ENCODE results near the gene TGFBR3.

TGFBR3 gene

GRCh38 chr1:91730801-91731732 is 154.9 kb downstream of the TGFBR3 start:
- no peak for DNase-seq

DNA sequence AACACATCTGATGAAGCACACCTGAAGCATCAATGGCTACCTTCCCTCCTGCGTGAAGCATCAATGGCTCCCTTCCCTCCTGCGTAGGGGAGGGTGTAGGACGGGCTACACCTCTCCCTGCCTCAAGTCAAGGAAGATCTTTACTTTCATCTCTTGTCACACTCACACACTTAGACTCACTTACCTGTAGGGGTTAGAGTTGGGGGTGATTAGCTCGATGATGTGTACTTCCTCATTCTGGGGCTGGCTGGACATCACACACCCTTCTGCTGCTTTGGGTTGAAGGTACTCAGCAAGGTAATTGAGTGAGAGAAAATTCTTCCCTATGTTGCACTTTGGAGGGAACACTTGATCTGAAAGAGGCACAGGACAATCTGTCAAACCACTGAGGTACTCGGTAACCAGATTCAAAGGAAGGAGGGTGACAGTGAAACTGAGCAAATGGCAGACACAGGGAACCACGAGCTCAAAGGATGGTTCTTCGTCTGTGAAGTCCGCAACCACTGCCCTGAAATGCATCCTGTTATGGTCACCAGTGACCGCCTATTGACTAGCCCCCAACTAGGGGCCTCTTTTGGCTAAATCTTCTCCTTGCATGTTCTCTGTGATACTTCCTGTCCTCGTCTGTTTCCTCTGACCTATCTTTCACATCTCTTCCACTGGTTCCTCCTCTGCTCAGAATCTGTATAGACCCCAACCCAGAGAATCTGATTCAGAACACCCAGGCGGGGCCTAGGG is 156.2 kb downstream of the TGFBR3 start:
- no peak for DNase-seq

DNA sequence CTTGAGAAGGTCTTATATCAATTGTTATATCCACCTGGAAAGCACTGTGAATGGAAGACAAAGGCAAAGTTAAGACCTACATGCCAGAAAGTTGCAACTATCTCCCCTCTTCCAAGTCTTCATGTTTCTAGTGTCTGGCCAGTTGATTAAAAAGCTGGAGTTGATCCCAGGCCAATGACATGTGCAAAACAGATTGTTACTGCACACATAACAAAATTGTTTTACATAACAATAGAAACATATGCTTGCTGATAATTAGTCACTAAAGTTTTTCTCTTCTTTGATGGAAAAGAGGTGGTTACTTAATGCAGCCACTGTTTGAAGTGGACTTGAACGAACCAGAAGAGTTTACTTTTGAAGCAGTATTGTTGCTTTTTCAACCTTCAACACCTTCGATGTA is 158.2 kb downstream of the TGFBR3 start:
- no peak for DNase-seq

DNA sequence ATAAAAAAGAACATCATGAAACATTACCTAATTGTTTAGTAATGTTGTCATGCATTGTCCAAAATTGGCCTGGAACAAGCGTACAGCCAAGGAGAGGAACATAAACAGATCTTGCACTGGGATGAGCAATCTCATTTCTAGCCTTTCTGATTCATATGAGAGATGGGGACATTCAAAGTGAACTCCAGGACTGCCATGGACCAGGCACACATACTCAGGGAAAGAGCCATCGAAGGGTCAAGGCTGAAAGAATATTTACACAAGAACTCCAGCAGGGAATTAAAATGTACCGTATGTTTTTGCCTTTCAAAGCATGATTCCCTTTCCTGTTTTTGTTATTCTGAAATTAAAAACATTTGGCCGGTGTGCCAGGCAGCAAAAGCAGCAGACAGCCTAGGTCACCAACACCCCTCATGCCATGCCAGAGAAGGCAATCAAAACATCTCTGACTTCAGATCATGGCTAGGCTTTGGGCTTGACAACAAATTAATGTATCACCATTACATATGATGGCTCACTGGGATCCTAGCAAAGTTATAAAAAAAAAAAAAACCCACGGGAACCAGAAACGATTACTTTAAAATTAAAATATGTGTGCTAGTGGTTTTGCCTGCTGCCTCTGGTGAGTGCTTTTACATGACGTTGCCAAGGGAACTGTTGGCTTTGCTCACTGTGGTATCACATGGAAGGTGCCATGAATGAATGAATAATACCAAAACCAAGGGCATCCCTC is 159.8 kb downstream of the TGFBR3 start:
- no peak for DNase-seq

DNA sequence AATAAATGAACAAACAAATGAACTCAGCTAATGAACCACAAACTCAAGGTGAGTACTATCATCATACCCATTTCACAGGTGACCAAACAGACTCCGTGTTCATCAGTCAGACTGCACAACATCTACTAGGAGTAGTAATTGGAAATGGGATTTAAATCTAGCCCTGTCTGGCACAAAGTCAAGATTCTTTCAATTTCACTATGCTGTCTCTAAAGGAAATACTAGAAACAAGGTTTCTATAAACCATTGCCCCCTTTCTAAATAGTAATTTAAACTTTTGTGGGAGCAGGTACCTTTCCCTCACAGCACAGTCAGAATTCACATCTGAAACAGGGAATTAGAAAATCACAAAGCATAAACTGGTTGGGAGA is 160.3 kb downstream of the TGFBR3 start:
- no peak for DNase-seq

DNA sequence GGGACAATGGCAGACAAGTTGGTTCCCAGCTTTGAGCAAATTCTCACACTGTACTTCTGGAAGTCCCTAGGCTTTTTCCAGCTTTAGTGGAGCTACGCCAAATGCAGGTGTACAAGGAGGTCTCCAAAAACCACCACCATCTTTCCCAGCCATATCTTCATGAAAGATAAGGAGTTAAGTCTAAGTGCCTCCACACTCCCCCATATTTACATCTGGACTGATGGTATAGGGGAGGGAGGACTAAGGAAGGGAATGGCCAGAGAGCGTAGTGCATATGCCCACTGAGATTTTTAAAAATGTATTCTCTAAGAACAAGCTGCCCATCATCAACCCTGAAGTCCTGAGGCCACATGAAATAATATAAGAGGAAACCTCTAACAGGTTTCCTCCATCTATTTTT is 161.3 kb downstream of the TGFBR3 start:
- no peak for DNase-seq

- DNase-seq: no peak
Observed at GRCh38 chr1:91724231-91724630, 161.7 kb downstream of the TGFBR3 start.

DNA sequence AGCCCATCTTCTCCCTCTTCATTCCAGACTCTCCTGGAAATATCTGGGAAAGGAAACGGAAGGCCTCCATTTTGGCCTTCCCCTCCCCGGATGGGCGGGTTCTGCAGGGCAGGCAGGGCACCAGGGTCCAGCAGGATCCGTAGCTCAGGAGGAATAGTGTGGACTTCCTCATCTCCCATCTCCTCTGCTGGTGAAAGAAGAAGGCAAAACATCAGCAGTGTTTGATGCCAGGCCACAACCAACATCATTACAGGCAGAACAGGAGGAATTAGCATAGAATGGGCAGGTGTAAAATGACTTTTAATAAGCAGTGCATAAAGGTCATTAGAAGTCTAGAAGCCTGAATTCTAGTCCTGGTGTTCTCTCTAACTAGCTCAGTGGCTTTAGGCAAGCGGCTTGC is 165.9 kb downstream of the TGFBR3 start:
- no peak for DNase-seq

DNA sequence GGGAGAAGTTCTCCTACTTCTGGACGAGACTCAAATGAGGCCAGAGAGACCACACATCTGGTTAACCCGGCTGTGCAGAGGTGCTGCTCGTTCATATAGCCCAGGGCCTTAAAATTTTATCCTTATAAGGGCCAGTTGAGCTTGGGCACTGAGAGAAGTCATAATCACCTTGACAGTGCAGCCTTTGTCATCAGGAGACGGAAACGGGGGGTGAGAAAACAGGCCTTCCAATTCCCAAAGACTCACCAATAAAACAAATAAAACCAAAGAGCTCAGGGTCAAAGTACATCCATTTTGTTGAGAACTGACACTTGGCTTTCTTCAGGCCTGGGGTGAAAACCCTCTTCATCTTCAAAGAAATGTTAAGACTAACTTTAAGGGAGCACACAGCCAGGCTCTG is 167.1 kb downstream of the TGFBR3 start:
- DNase-seq: no peak

GRCh38 chr1:91718368-91718767 is 167.6 kb downstream of the TGFBR3 start:
- DNase-seq: no peak

DNA sequence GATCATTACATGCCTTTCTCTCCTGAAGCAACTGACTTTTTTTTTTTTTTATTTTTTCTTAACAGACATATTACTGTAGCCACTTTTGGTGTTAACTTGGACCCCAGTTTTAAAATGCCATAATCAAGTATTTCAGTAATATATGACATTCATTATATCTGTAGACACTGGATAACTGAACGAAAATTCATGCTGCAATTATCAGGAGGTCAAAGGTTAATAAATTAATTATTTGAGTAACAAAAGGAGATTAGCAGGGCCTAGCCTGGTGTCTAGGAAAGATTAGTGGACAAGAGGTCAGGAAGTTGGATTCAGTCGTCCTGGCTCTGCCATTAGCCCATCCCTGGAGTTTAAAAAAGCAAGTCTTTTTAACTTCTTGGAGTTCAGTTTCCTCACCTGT is 168.1 kb downstream of the TGFBR3 start:
- no peak for DNase-seq

GRCh38 chr1:91716339-91716738 is 169.6 kb downstream of the TGFBR3 start:
- DNase-seq: no peak

DNA sequence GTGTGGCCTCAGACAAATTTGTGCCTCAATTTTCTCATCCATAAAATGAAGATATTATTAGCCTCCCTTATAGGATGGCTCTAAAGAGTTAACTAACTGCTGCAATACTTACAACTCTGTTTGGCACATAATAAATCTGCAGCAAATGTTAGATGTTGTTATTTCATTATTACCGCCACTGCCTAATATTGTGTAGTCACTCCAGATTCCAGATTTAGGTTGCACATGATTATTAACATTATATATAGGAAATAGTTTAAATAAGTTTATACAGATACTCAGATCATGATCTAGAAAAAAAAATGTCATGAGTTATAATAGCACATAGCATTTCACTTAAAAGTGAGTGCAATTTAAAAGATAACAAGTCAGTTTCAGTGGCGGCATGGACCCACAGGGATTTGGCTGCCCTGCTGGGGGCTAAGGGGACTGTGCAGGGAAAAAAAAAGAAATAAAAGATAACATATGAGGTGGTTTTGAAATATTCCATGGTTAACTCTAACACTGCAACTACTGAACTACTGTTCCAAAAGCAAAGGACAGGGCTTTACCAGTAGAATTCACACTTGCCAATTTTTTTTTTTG is 170.4 kb downstream of the TGFBR3 start:
- no peak for DNase-seq

DNA sequence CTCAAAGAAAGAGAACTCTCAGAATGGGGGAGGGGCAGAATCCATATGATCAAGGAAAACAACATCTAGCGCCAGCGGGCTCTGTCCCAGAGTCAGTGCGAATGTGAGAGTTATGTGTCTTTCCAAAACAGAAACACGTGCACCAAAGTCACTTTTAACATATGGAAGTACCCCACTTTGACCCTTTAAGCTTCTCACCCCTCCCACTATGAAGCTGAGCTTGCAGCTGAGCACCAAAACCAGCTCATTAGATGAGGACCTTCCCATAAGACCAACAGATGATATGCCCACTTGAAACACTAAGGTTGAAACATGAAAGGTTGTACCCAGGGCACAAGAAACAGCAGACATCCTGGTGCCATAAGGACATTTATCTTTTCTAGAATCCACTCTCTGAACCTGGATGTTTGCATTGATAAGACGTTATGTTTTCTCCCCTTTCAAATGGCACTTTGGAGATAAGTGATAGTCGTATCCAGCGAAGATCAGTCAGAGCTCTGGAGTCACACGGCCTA is 171.0 kb downstream of the TGFBR3 start:
- no peak for DNase-seq

- DNase-seq: no peak
Observed at GRCh38 chr1:91712981-91713841, 172.7 kb downstream of the TGFBR3 start.

DNA sequence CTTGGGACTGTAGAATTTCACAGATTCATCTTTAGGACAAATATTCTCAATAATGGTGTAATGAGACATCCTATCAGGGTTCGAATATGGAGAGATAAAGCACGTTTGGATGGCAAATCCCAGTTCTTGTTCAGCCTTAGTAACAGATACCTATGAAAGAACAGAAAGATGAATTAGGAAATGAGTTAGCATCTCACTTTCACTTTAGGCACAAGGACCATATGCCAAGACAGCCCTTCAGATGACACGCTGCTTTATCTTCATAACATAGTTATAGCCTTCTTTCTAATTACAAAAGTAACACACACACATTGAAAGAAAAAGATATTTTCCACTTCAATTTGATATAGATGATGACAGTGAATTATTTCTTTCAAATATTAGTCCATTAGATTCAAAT is 173.6 kb downstream of the TGFBR3 start:
- DNase-seq: no peak

DNA sequence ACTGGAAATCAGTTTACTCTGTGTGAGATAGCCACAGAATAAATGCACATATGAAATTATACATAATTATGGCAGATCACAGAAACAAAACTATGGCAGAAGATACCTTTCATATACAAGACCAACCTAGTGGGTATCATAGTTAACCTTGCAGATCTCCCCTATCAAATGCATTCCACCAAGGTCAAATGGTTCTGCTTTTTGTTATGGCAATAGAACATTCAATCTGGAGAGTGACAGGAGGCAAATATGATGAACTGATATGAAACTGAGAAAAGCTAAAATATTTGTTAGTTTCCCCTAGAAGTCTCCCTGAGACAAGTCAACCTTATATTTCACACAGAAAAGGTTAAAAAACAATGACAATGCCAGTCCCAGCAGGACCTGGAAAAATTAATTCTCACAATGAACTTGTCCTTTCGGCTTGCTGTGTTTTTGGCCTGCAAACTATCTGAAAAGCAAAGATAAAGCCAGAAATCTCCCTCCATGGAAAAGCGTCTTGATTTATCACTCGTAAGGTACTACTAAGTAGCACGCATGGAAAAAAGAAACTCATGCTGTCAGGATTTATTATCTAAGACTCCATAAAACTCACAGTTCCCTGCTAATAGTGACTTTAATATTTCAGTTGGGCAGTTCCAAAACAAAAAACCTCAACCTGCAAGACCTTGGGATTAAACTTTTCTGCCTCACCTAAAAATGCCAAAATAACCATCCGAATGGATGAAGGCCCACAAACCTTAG is 174.3 kb downstream of the TGFBR3 start:
- no peak for DNase-seq

DNA sequence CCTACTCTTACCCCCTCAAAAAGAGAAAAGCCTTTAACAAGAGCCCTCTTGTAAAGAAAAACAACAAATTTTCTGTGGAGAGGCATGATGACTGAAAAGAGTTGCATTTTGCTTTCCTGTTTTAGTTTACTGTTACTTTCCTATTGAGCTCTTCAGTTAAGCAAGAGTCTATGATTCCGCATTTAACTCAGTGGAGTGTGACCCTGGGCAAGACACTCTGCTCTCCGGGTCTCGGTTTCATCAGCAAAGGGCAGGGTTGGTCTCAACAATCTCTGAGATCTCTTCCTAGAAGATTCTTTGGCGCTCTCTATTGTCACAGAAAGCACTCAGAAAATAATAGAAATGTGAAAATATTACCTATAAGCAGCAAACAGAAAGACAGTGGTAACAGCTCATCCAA is 175.7 kb downstream of the TGFBR3 start:
- no peak for DNase-seq

DNA sequence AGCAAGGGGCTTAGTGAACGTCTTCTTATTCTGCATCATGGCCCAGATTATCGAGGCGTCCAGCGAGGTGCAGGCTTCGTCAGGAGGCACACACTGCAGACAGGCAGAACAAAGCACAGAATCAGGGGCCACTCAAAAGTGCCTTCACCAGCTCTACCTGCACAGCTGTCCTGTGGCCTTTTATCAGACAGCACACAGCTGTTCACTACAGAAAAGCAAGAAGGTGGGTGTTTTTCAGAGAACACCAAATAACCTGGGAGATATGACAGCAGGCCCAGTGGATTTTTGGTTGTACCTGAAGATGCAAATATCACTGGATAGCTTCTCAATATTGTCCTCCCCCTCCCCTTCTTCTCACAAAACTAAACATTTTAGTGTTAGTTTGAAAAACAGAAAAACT is 177.3 kb downstream of the TGFBR3 start:
- no peak for DNase-seq

DNA sequence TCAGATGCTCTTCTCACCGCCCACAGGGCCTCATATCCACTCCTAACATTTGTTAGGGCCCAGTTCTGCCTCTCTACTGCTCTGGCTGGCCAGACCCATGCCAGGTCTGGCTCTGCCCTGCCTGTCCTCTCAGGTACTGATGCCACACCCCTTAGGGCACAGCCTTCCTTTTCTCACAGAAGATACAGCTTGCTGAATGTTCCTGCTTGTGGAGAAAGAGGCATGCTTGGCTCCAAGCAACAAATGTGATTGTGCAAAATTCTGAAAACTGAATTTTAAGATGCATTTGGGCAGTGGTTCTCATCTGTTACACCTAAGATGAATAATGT is 178.1 kb downstream of the TGFBR3 start:
- DNase-seq: no peak

DNA sequence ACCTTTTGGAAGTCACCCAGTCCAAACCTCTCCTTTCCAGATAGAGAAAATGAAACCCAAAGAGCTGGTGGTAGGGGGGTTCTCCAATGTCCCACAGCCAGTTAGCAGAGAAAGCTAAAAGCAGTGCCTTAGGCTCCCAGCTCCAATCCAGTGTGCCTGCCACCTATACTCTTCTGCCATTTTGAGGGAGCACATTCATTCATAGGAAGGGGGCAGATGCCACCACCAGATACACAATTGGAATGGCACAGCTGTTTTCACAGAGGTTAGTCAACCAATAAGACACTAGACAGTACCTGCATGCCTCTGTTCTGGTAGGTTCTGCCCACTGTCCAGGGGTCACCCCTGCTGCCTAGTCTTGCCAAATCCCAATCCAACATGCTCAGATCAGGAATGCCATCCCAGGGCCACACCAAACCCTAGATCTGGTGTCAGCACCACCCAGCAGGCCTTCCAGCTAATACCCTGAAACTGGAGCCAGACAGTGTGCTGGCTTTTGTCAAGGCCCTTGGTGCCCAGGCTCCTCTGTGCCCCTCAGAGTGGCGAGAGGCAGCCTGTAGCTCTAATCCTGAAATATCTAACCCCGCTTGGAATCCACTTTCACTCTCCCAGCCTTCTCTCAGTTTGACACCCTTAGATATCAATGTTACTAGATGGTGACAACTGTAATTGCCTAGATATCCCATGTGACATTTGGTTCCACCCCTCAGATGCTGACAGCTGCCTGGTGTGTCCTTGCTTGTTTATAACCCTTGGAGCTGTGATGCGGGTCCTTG is 178.6 kb downstream of the TGFBR3 start:
- no peak for DNase-seq

All from KG1 (cell line).